ENCODE data around the gene BBX.
"Not testable (repeated sequence)": the region's sequence is repeated elsewhere in the genome, so short reads cannot be mapped to it uniquely, and the experiment has no call there.

BBX gene

GRCh38 chr3:107816107-107816506 is 293.3 kb downstream of the BBX start:
- no peak for DNase-seq

DNA sequence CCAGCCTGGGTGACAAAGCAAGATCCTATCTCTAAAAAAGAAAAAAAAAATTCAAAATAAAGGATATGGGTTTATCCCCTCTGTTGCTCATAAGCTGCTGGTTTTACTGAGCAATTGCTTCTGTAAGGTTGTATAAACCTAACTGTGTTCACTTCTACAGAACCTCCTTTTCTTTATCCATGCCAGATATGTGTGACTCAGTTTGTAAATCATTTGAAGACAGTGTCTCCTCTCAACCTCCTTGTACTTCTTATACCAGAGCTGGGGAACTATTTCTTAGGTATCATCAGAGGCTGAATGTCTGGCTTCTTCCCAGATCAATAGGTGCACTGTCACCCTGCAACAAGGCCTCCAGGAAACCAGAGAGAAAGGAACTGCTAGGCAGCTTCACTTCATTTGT is 294.3 kb downstream of the BBX start:
- no peak for DNase-seq

DNA sequence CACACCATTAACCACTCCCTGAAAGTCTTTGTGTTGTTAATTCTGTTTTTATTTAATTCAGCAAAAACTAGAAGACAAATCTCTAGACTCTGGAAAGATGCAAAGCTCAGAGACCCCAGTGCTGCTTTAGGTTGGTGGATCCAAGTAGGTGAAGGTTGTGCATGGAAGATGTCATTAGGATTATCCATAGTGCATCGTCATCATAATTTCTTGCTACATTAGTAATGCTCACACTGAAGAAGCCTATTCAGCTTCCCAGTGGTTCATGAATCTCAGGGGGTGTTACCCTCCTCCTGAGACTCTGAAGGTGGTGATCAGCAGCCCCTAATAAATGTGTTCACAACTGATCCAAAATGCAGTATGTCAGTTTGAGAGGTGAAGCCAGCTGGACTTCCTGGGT is 295.3 kb downstream of the BBX start:
- no peak for DNase-seq

- DNase-seq = no peak
Measured at GRCh38 chr3:107819656-107820055, 296.9 kb downstream of the BBX start.

- DNase-seq = no peak
Measured at GRCh38 chr3:107822308-107822707, 299.5 kb downstream of the BBX start.

- DNase-seq = no peak
Measured at GRCh38 chr3:107824822-107825371, 302.1 kb downstream of the BBX start.

GRCh38 chr3:107825556-107825955 is 302.8 kb downstream of the BBX start:
- no peak for DNase-seq

GRCh38 chr3:107826727-107827126 is 304.0 kb downstream of the BBX start:
- DNase-seq = no peak

DNA sequence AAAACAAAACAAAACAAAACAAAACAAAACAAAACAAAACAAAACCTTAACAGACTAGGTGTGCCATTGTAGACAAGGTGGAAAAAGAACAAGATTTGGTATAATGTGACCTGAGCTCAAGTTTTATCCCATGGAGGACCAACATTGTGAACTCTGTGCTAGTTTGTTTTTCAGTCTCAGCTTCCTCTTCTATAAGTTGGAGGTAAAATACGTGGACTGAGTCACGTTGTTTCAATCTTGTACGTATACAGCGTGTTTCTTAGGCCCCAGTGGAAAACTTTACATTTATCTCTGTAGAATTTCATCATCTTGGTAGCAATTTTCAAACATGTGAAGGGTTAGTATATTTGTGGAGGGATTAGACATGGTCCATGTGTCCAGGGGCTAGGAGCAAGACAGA is 306.4 kb downstream of the BBX start:
- no peak for DNase-seq

DNA sequence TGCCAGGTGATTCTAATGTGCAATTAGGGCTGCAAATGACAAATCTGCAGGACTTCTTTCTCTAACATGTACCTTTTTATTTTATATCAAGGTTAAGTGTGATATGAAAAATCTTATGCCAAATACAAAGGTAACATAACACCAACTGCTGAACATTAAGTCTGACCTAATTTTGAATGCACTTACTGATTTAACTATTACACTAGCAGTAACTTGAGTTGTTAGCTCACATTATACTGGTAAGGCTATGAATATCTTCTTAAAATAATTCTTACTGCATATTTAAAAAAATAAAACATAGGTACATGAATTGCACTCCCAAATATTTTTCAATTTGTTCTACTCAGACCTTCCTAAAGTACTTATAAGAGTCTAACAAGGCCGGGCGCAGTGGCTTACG is 308.8 kb downstream of the BBX start:
- DNase-seq = no peak

DNA sequence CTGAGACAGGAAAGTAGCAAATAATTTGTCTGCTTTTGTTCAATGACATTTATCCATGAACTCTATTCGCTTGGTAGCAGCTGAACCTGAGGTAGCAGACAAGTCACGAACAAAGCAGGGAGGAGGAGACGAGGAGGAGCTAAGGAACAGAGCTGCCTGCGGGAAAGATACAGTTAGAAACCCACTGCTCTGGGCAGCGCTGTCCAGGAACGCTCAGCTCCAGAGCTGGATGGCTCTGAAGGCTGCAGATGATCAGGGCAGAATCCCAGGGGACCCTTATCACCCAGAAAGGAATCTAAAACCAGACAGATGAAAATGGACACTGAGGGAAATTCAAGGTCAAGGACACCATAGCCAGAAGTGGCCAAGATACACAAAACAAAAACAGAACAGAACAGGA is 310.3 kb downstream of the BBX start:
- no peak for DNase-seq

- DNase-seq = no peak
Measured at GRCh38 chr3:107833722-107834416, 311.1 kb downstream of the BBX start.

- not testable (repeated sequence) for DNase-seq
Measured at GRCh38 chr3:107835001-107835400, 312.2 kb downstream of the BBX start.

GRCh38 chr3:107837895-107838612 is 315.3 kb downstream of the BBX start:
- DNase-seq = no peak

- DNase-seq = no peak
Measured at GRCh38 chr3:107841831-107842230, 319.1 kb downstream of the BBX start.

- DNase-seq = no peak
Measured at GRCh38 chr3:107842940-107843339, 320.2 kb downstream of the BBX start.

DNA sequence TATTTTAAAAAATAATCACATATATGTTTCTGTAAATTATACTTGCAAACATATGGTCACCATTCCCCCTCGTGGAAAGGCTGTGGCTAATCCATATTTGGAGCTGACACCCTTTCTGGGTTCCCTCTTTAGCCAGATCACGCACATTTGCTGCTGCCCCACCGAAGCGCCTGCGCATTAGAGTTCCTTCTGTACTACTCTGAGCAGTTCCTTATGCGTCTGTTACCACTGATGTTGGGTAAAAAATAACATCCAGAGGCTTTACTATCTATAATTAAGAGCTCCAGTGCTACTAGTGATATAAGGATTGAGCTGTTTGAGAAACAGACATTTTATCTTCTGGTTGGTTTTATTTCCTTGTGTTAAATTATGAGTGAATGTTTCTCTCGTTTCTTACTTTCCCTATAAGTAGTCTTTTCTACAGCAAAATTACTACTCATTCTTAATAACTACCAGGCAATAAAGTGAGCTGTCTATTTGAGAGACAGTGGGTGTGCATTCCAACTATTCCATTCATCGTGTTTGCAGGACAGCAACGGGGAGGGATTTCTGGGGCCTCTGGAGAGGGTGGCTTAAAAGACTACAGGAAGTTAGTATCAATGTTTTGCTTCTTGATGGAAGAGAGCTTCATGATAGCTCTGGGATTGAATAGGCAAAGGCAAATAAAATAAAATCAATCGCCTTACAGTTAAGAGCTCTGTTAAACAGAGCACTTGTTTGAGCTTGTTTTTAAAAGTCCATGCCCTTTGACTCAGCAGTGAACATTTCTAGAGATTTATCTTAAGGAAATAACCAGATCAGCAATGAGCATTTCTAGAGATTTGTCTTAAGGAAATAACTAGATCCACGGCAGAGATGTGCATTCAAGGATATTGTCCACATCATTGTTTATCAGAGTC is 322.9 kb downstream of the BBX start:
- DNase-seq = no peak

DNA sequence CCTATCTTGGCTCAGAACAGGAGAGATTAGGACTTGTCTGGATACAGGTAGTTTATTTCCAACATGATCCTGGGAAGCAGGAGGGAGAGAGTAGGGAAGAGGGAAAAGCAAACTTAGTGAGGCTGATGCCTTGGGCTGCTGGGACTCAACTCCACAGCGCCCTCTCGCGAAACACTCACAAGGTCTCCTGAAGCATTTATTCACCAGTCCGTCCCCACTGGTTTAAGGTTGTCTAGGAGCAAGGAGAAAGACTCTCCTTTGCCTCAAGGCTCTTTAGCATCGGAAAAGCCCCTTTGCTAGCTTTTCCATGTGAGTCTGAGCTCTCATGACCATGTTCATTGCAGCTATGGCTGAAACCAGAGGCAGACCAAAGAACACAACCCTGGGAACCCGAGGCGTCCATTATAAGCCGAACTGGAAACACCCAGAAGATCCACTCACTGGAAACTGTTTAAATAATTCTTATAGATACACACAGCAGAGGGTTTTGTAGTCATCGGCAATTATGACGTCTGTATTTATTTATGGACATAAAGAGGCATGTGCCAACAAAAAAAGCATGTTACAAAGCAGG is 323.6 kb downstream of the BBX start:
- DNase-seq = peak in 1 of 2 donors; percentile 20

DNA sequence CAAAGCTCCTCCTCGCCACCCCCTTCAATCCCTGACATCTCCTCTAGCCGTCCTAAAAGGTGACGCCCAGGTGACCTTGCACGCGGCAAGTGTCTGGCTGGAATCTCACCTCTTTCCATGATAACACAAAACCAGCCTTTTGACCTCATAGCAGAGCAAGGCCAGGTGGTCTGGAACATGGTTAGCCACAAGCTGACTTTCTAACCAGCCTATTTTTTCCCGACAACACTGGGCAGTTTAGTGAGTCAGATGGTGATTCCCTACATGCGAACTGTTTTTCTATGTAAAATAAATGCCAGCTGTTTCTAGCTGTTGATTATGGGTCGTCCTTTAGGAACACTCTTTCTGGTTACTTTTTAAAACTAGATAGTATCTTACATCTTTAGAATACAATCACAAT is 325.0 kb downstream of the BBX start:
- DNase-seq = no peak

GRCh38 chr3:107848351-107848915 is 325.7 kb downstream of the BBX start:
- DNase-seq = no peak

GRCh38 chr3:107850681-107851080 is 327.9 kb downstream of the BBX start:
- no peak for DNase-seq

GRCh38 chr3:107853821-107854220 is 331.1 kb downstream of the BBX start:
- DNase-seq = no peak

DNA sequence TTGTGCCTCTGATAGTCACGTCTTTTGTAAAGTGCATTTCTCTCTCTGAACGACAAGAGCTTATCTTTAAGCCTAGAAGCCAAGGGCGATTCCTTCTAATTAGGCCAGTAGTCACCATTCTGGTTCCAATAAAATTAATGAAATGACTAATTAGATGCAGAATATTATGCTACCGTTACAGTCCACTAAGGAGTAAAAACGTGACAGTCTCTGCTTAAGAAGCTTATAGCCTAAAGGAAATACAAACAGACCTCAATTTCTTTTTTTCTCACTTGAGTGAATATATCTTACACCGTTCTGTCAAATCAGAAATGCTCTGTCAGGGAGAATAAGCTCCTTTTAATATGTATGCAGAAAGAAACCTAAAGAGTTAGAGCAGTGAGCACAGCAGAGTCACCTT is 332.0 kb downstream of the BBX start:
- no peak for DNase-seq
